ENCODE results near the gene C1QTNF8.
A peak's percentile ranks its signal among the peaks of the same experiment; 100 is the strongest.

The C1QTNF8 gene

DNA sequence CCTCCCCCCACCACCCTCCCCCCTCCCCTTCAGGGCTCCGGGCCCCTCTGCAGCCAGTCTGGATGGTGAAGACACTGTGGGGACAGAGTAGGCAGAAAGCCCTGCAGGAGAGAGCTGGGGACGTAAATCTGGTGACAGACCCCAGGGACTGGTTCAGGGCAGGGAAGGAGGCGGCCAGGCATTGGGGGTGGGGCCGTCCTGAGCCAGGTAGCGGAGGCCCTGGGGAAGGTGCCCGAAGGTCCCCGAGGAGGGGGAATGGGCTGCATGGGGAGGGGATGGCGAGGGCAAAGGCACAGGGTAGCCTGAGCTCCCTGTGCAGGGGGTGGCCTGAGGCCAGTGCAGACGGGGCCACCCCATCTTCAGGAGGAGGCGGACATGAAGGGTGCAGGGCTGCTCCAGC is 30.5 kb upstream of the C1QTNF8 start:
- DNase-seq: no peak

- DNase-seq: no peak
Measured at GRCh38 chr16:1126044-1126443, 30.0 kb upstream of the C1QTNF8 start.

- DNase-seq: peak; percentile 31
Measured at GRCh38 chr16:1125471-1125870, 29.4 kb upstream of the C1QTNF8 start.

DNA sequence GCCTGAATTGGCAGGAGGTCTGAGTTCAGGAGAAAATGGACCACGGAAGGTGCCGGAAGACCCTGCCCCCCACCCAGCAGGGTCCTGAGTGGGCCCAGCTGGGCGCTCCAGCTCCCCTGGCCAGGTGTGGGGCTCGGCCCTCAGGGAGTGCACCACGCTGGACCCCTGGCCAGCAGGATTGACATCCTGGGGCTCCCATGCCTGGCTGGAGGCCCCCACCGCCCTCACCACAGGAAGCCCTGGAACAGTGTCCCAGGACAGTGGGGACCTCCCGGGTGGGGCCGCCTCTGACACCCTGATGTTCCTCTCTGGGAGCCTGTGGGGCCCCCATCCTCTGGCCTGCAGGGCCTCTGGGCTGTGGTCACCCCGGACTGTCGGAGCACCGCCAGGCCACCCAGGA is 28.8 kb upstream of the C1QTNF8 start:
- no peak for DNase-seq

DNA sequence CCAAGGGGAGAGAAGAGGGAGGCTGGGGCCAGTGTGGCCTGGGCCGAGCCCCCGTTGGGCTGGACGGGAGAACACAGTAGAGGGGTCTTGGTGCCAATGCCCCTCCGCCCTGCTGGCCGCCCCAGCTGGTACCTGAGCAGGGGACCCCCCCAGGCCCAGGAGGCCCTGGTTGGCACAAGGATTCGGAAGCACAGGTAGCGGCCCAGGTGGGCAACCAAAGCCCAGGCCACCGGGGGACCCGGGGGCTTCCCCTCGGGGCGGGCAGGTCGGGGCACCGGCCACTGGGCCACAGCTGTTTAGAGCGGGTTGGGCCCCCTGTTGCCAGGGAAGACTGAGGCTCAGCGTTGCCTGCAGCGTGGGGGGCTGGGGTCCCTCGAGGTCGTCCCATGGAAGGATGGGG is 28.2 kb upstream of the C1QTNF8 start:
- no peak for DNase-seq

- no peak for DNase-seq
Measured at GRCh38 chr16:1123525-1124230, 27.6 kb upstream of the C1QTNF8 start.

GRCh38 chr16:1122398-1122765 is 26.3 kb upstream of the C1QTNF8 start:
- DNase-seq: no peak

- DNase-seq: no peak
Measured at GRCh38 chr16:1121601-1122397, 25.8 kb upstream of the C1QTNF8 start.

- DNase-seq: no peak
Measured at GRCh38 chr16:1121009-1121408, 25.0 kb upstream of the C1QTNF8 start.

DNA sequence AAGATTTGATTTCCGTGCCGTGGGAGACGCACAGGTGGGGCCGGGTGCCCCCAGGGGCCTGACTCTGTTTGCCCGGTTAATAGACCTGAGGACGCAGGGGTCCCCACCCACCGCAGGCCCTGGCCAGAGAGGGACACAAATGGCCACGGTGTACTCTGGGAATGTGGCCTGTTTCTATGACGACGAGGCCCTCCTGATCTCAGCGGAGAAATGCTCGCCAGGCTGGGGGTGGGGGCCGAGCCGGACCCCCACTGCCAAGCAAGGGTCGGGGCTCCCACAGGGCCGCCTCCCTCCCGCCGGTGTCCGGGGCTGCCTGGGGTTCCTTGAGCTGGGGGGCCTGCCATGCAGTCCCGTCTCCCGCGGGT is 24.5 kb upstream of the C1QTNF8 start:
- DNase-seq: no peak

- no peak for DNase-seq
Measured at GRCh38 chr16:1119766-1120576, 23.9 kb upstream of the C1QTNF8 start.

- DNase-seq: no peak
Measured at GRCh38 chr16:1119129-1119528, 23.1 kb upstream of the C1QTNF8 start.

DNA sequence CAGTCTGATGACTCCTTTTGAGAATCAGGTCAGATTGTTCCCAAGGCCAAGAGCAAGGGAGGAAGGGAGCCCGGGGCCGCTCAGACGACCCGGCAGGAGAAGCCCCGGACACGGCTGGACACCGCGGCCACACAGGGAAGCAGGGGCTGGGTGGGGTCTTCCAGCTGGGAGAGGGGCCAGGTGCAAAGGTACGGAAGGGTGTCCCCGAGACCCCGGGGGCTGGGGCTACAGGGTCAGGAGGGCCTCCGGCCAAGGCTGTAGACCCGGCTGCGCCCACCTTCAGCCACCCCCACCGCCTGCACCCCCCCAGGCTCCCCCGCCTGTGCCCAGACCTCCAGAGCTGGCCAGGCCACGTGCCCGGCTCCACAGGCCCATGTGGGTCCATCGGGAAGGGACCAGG is 21.9 kb upstream of the C1QTNF8 start:
- no peak for DNase-seq

GRCh38 chr16:1117176-1117900 is 21.3 kb upstream of the C1QTNF8 start:
- no peak for DNase-seq

- no peak for DNase-seq
Measured at GRCh38 chr16:1116693-1117077, 20.6 kb upstream of the C1QTNF8 start.

DNA sequence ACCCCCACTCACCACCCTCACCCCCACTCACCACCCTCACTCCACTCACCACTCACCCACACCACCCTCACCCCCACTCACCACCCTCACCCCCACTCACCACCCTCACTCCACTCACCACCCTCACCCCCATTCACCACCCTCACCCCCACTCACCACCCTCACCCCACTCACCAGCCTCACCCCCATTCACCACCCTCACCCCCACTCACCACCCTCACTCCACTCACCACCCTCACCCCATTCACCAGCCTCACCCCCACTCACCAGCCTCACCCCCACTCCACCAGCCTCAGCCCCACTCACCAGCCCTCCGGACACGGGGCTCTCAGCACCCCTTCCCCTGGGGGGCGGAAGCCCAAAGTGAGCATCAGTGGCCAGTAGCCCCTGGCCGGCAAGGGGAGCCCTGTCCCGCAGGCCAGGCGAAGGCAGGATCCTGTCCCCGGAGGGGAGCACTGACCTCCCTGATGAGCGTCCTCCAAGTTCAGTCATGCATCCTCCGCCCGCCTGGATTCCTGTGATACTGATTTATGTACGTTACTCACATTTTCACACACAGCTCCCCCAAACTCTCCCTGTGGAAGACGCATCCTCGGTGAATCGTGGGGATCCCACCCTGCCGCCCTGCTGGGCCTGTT is 18.0 kb upstream of the C1QTNF8 start:
- DNase-seq: no peak

DNA sequence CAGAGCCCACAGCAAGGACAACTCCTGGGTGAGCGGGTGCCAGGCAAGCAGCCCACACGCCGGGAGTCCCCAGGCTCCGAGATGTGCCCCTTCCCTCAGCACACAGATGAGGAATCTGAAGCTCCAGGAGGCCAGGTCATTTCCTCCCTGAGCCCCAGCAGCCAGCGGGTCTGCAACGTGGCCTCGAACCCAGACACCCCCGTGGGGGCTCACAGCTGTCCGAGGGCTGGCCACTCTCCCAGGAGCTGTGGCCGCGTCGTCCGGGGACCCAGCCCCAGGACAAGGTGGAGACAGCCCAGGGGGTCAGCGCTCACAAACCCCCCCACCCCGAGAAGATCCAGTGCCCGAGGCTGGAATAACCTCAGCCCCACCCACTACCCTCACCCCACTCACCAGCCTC is 17.4 kb upstream of the C1QTNF8 start:
- DNase-seq: no peak

DNA sequence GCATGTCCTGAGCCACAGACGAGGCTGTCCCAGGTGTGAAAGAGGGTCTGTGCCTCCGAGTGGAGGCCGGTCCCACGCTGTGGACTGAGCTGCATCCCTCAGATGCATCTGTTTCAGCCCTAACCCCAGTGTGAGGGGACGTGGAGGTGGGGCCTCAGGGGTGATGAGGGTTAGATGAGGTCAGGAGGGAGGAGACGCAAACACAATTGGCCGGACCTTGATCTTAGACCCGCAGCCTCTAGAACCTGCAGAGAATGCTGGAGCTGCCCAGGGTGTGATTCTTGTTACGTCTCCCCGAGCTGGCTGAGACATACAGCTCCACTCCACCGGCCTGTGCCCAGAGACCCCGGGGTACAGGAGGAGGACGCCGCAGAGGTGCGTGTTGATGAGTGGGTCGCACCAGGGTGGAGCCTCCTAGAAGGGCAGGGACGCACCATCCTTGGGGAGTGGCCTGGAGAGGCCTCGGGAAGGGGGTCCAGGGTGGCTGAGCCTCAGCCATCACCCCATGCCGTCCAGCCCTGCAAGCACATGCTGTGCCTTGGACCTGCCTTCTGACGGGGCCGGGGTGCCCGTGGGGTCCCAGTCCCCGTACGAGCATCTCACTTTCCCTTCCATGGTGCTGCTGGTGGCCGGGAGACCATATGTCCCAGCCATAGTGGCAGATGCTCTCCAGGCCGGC is 16.6 kb upstream of the C1QTNF8 start:
- no peak for DNase-seq

DNA sequence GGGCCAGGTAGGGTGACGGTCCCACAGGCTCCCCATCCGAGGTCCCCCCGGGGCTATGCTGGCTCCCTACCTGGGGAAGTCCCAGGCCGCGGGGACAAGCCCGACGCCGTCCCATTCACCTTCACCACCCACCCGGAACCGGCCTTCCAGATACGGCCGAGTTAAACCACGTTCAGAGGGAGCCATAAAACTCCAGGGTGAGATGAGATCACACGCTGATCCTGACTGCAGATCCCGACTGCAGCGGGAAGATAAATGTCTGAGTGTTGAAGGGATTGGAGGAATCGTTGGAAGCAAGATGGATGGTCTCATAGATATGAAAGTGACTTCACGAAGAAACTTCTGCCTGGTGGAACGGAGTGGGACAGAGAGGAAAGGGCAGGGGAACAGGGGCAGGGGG is 13.6 kb upstream of the C1QTNF8 start:
- DNase-seq: no peak

DNA sequence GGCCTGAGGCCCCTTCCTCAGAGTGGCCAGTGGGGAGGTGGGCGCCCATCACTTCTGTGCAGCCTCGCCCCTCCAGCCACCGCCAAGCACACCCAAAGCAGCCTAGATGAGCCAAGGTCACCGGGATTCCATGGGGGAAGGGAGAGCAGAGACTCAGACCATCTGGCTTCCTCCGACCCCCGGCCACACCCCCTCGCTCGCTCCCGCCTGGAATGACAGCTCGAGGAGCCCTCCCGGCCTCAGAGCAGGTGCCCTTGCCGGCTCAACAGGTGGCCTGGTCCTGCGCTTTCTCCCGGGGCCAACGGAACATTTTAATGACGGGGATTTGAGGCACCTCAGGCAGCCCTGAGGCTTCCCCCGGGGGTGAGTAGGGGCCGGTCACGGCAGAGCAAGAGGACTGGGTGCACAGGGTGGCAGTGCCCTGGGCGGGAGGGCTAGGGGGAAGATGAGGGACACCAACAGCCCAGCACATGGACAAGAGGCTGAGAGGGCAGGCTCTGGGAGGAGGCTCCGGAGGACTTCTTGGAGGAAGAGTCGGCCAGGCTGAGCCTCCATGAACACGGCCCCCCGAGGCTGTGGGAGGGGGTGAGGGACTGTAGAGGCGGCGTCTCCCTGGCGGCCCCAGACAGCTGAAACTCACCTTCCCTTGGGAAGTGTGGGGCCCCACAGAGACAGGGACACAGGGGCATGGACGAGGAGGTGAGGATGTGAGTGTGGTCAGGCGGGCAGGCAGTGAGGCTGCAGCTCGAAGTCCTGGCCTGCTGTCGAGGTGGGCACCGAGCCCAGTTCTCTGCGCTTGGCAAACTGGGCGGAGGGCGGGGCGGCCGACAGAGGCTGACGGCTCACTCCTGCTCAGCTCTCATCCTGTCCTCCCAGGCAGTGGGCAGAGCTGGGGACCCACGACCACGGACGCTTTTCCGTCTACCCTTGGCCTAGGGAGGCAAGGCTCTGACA is 12.5 kb upstream of the C1QTNF8 start:
- DNase-seq: no peak

GRCh38 chr16:1107731-1108130 is 11.7 kb upstream of the C1QTNF8 start:
- DNase-seq: no peak
